Measurements from ENCODE around the gene GALNT17.

Gene GALNT17

GRCh38 chr7:71267734-71268469 is 136.0 kb downstream of the GALNT17 start:
- Histone ChIP-seq H3K36me3 (replicated peaks) (no peaks in the 10 kb centered on the region), H3K27me3 (replicated peaks) (no peaks in the 10 kb centered on the region), H3K4me3 (ENCODE audit: low read depth, low read length) (no peak overlapping the region), H3K27ac (no peak overlapping the region)
- DNase-seq = no peak
- TF ChIP-seq, protein P1, sequence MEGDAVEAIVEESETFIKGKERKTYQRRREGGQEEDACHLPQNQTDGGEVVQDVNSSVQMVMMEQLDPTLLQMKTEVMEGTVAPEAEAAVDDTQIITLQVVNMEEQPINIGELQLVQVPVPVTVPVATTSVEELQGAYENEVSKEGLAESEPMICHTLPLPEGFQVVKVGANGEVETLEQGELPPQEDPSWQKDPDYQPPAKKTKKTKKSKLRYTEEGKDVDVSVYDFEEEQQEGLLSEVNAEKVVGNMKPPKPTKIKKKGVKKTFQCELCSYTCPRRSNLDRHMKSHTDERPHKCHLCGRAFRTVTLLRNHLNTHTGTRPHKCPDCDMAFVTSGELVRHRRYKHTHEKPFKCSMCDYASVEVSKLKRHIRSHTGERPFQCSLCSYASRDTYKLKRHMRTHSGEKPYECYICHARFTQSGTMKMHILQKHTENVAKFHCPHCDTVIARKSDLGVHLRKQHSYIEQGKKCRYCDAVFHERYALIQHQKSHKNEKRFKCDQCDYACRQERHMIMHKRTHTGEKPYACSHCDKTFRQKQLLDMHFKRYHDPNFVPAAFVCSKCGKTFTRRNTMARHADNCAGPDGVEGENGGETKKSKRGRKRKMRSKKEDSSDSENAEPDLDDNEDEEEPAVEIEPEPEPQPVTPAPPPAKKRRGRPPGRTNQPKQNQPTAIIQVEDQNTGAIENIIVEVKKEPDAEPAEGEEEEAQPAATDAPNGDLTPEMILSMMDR (IDR thresholded peaks at IDR 0.05; ENCODE audit: low read depth, low read length, missing control alignments) = no peak
- in situ Hi-C loops (cut with HindIII; ENCODE audit: low pct_ligation_motif_present, low sequenced_read_pairs) = no loop called here

- H3K4me3 ChIP-seq (ENCODE audit: low read depth, low read length) = no peak overlapping the region
- no peak for DNase-seq
- TF ChIP-seq, protein P1 (IDR thresholded peaks at IDR 0.05; ENCODE audit: low read depth, low read length, missing control alignments) = no peak
- no peaks in the 10 kb centered on the region for H3K27me3 ChIP-seq (replicated peaks)
- no peaks in the 10 kb centered on the region for H3K36me3 ChIP-seq (replicated peaks)
- no peak overlapping the region for H3K27ac ChIP-seq
- in situ Hi-C loops (cut with HindIII; ENCODE audit: low pct_ligation_motif_present, low sequenced_read_pairs) = no loop called here
Measured at GRCh38 chr7:71270558-71270957, 138.6 kb downstream of the GALNT17 start.

- no peak for DNase-seq
- in situ Hi-C loops (cut with HindIII; ENCODE audit: low pct_ligation_motif_present, low sequenced_read_pairs) = no loop called here
- Histone ChIP-seq H3K36me3 (replicated peaks) (no peaks in the 10 kb centered on the region), H3K27ac (no peak overlapping the region), H3K27me3 (replicated peaks) (no peaks in the 10 kb centered on the region), H3K4me3 (ENCODE audit: low read depth, low read length) (no peak overlapping the region)
- TF ChIP-seq, protein P1 (IDR thresholded peaks at IDR 0.05; ENCODE audit: low read depth, low read length, missing control alignments) = no peak
Measured at GRCh38 chr7:71271203-71271602, 139.3 kb downstream of the GALNT17 start.

- H3K4me3 ChIP-seq (ENCODE audit: low read depth, low read length) = no peak overlapping the region
- no peaks in the 10 kb centered on the region for H3K36me3 ChIP-seq (replicated peaks)
- no peaks in the 10 kb centered on the region for H3K27me3 ChIP-seq (replicated peaks)
- TF ChIP-seq, protein P1 (IDR thresholded peaks at IDR 0.05; ENCODE audit: low read depth, low read length, missing control alignments) = no peak
- in situ Hi-C loops (cut with HindIII; ENCODE audit: low pct_ligation_motif_present, low sequenced_read_pairs) = no loop called here
- no peak overlapping the region for H3K27ac ChIP-seq
- no peak for DNase-seq
Measured at GRCh38 chr7:71272509-71273490, 140.9 kb downstream of the GALNT17 start.

DNA sequence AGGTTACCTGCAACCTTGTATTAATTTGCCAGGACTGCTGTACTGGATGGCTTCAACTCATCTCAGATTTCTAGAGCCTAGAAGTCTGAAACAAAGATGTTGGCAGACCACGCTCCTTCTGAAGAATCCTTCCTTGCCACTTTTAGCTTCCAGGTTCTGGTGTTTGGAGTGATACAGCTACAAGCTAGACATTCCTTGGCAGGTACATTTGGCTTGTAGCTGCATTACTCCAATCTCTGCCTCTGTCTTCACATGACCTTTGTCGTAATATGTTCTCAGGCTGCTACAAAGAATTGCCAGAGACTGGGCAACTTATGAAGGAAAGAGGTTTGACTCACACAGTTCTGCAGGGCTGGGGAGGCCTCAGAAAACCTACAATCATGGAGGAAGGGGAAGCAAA is 146.3 kb downstream of the GALNT17 start:
- Histone ChIP-seq H3K4me3 (ENCODE audit: low read depth, low read length) (no peak overlapping the region), H3K27me3 (replicated peaks) (no peaks in the 10 kb centered on the region), H3K36me3 (replicated peaks) (no peaks in the 10 kb centered on the region), H3K27ac (no peak overlapping the region)
- no peak for DNase-seq
- in situ Hi-C loops (cut with HindIII; ENCODE audit: low pct_ligation_motif_present, low sequenced_read_pairs) = no loop called here
- TF ChIP-seq, protein P1 (IDR thresholded peaks at IDR 0.05; ENCODE audit: low read depth, low read length, missing control alignments) = no peak
